Activated CD4-positive, alpha-beta T cell treated with anti-CD3 and anti-CD28 coated beads, Interleukin-10, Interleukin-2, amounts not matched to agents 100 ng/mL and 50 ng/mL, durations not matched to agents 16 hours and 8 hours (primary cell): ENCODE measurements around the gene KY.
A peak's percentile ranks its signal among the peaks of the same experiment; 100 is the strongest.

ENCODE experiments used
- DNase-seq: peaks from one replicate; pipeline ENCODE4 v3.0.0-alpha.2; 2020

Gene KY

DNA sequence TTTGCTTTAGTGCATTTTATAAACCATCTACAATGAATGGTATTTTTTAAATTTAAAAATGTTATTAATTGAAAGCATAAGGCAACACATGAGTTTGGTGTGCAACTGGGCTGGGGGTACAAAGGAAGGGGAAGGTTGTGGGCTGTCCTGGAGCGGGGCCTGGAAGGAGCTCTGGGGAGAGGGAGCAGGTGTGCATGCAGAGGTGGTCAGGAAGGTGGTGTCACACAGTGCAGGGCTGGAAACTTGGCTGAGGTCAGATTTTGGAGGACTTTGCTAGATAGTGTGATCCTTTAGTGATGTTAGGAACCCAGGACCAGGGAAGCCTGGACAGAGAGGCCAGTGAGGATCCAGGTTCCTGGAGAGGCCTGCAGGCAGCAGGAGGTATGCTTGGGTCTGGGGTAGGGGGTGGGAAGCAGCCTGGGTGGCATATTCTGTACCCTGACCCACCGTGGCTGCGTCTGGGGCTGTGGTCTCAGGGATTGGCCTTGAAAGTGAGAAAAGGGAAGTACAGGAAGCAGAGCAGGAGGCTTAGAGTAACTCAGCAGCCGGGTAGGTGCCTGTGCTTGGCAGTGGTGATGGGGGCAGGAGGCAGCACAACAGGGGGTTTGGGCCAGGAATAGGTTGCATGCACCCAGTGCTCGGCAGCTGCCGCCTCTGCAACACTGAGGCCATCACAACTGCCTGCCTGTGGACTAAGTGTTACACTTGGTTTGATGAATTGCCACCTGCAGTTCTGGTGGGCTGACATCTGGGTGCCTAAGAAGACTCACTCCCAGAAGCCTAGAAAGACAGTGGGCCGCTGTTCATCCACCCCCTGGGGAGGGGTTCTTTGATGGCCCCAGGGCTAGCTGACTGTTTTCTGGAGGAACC is 33.0 kb downstream of the KY start:
- DNase-seq = no peak

- DNase-seq = no peak
Observed at GRCh38 chr3:134615743-134616142, 35.1 kb downstream of the KY start.

DNA sequence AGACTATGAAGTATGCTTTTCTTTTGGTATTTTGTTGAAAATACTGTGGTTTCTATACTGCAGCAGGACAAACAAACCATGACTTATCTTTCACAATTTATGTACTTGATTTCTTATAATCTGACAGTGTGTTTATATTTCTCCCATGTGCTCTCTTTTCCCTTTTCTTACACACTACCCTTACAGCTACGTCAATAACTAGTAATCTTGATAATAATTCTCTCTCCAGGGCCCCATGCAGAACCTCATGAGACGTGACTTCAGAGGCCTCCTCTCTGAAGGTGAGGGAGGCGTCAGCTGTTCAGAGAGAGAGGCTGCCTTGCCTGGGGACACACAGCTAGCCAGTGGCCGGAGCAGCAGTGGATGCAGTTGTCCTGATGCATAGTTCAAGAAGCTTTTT is 35.9 kb downstream of the KY start:
- DNase-seq = no peak

DNA sequence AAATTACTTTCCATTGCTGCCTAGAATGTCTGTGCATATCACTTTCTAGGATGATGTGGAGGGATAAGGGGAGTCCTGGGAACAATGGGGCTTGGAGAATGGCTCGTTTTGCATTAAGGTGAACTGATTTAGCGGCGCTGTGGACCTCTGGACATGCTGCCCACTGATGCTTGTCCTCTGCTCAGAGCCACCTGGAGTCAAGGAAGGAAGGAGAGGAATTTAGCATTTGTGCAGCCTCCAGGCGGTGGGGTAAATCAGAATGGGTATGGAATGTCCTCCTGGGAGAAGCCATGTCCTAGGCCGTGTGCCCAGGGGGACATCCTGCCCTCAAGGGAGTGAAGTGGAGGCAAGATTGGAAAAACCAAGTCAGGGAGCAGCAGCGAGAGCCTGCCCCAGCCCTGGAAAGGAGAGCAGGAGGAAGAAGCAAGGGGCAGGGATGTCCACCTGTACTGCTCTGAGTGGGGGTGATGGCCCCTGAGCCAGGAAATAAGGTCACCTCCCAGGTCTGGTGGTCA is 37.8 kb downstream of the KY start:
- DNase-seq = no peak

DNA sequence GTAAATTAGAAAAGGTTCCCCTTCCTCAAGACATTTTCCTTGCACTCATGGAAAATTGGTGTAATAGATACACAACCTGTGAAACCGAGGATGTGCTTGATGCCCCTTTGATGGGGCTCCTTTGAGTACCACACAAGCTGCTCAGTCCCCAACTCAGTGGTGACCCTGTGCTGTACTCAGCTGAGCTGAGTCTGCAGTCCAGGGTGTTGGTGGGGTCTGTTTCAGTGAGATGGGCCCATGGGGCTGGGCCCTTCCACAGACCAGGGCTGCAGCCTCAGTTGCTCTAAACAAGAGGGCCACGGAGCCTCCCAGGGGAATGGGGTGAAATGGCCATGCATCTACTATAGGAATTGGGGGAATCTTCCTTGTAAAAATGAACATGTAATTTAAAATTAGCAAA is 39.3 kb downstream of the KY start:
- DNase-seq = no peak

DNA sequence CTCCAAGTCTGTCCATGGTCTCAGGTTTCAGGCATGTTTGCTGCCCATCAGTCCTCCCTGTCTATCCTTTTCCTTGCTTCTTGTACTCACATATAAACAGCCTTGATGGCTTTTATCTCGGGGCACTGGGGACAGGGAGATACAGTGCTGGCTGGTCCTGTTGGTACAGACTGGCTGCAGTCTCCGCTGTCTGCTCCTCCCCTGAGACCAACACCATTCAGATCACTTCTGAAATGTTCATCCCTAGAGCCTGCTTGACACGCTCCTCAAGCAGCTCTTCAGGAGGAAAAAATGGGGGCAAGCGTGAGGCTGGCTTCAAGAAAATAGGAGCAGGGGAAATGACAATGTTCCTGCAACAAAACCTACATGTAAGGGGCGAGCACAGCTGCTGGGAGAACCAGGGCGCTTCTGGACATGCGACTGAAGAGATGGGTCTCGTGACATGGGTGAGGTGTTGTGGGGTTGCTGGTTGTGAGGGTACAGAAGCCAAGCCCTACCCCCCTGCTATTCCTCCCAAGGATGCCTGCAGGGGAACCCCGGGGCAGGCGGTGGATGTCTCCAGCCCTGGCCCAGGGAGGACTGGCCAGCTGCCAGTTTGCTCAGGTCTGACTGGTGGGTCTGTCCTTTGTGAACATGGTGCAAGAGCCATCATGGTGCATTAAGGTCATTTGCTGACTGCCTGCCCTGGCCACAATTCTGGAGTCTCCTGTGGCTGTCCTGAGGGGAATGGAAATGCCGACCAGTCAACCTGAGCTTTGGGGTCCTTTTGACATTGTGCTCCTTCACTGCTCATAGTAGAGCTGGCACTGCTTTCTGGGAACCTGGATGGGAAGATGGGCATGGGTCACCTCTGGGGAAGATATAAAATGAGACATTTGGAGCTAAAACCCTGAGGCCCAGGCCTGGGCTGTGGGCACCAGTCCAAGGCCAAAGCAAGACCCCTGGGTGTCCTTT is 40.1 kb downstream of the KY start:
- DNase-seq = no peak

DNA sequence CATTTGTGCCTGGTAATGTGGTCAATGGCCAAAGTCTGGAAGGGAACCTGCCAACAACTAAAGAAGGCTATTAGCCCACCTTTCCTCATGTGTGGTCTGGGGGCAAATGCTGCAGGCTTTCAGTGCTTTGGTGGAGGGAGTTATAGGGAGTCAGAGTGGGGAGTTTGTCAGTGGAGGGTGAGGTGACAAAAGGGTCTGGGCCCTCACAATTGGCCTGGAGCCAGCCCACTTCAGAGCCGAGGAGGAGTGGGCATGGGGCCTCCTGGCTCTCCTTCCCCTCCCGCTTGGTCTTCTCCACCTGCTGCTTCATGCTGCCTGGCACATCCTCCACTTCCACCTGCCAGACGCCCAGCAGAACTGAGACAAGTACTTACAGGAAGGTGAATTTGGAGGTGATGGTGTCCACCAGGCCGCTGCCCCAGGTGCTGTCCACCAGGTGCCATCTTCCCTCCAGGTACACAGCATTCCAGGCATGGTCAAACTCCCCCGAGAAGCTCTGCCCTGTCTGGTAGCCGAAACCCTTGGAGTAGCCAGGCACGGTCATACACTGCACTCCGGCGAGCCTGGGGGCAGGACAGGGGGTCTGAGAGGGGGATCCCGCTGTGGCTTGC is 40.9 kb downstream of the KY start:
- DNase-seq = no peak

DNA sequence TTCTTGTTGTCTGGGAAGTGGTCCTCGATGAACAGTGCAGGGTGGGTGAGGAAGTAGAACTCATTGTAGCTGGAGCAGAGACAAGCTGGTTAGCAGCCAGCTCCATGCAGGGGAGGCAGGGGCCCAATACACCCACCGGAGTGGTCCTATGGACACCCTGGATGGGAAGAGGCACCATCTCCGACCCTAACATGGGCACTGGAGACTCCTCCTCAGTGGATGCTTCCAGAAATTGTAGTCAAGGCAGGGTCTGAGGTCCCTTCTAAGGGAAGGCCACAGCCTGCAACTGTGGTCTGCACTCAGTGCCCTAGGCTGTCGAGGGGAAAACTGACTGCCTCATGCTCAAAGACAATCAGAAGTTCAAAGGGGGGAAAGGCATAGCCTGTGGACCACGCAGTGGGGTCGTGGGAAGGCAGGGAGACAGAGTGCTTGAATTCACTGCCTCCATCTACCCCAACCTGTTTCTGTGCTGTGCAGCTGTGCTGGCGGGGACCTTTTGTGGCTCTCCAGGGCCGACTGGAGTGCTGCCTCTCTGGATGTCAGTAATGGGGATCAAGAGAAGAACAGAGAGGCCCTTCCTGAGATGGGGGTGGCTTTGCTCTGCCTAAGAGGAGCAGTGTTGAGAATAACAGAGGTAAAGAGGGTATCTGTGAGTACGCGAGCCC is 41.9 kb downstream of the KY start:
- DNase-seq = no peak

- DNase-seq = no peak
Observed at GRCh38 chr3:134608023-134608770, 42.6 kb downstream of the KY start.

- DNase-seq = no peak
Observed at GRCh38 chr3:134607054-134608022, 43.5 kb downstream of the KY start.

GRCh38 chr3:134606033-134607025 is 44.5 kb downstream of the KY start:
- DNase-seq = no peak

- DNase-seq = no peak
Observed at GRCh38 chr3:134605556-134605955, 45.3 kb downstream of the KY start.

DNA sequence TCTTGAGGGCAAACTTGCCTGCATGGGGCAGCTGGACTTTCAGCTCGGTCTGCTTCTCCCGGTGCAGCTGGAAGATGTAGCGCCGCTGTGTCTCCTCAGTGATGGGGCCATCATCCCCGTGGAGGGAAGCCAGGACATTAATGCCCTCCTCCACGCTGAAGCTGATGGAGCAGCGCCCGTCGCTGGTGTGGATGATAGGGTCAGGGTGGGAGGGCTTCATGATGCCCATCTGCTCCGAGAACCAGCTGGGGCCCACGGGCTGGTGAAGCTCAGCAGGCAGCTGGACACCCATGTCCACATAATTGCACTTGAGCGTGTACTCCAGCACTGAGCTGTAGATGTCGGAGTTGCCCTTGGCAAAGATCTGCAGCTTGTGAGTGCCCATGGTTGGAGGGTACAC is 46.9 kb downstream of the KY start:
- DNase-seq = no peak

DNA sequence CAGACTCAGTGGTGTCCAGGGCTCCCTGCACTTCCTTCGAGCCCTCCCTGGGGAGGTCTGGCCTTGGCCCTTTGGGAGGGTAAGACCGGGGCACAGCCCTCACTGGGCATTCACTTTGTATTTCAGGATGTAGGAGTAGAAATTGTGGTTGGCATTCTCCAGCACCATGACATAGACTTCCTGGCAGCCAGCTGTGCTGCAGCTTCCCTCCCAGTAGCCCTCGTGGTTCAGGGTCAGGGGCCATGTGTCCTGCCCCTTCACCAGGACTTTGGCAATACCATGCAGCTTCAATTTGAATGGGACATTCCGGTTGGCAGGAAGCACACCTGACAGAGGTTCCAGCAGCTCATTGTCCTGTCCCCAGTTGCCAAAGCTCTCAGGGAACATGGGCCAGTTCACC is 47.3 kb downstream of the KY start:
- no peak for DNase-seq

DNA sequence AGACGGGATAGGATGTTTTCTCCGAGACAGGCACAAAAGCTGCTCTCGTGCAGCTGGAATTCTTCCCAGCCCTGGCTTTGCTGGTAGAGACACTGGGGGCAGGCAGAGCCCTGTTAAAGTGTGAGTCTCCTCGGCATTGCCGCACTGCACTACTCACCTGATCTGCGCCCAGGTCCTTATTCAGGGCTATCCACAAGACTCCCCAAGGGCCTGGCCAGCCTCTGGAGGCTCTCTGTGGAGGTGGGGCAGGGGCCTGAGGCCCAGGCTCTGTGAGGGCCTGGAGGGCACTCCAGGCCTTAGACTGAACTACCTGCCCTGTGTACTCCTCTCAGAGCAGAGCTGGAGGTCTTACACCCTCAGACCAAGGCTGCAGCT is 48.4 kb downstream of the KY start:
- DNase-seq = no peak

DNA sequence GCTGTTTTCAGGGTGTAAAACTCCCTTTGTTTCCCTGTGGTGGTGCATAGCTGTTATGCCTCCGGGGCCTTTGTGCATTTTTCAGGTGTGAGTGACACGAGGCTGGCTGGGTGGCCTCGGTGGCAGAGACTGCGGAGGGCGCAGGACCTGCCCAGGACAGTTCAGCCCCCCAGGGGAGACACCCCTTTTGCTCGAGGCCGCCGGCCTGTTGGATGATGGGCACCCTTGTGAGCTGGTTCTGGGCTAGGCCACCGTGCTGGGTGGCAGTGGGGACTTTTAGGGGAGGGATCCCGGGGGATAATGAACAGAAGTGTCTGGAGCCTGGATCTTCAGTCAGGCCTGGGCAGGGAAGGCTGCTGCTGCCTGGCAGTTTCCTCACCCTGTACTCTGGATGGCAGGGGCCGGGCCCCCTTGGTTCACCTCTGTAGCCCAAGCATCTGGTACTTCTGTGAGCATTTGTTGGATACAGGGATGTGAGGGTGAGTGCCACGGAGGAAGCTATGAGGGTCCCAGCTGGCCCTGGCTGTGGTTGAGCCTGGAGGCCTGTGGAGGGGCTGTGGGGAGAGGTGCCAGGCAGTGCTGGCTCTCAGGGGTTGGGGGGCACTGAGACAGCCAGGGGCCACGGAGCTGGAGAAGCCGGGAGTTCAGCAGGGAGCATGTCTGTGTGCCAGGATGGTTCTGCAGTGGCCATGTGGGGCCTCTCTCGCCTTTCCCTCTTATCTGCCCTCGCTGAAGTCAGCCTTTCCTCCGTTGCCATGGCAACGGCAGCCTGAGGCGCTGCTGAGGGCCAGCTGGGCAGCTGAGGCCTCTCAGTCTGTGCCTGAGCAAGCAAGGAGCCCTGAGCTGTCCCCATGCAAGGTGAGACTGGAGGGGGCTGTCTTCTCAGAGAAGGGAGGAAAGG is 49.0 kb downstream of the KY start:
- DNase-seq = no peak

- peak; percentile 67 for DNase-seq
Observed at GRCh38 chr3:134600685-134601463, 49.9 kb downstream of the KY start.

GRCh38 chr3:134600206-134600605 is 50.6 kb downstream of the KY start:
- DNase-seq = no peak
